NK-92 (cell line): ENCODE measurements around the gene KCNJ8.

Experiments used
- DNase-seq: peaks from one replicate; lab custom pipeline; 2025; ENCODE audit not compliant: unreplicated experiment; lab: John Stamatoyannopoulos, UW

The KCNJ8 gene

DNA sequence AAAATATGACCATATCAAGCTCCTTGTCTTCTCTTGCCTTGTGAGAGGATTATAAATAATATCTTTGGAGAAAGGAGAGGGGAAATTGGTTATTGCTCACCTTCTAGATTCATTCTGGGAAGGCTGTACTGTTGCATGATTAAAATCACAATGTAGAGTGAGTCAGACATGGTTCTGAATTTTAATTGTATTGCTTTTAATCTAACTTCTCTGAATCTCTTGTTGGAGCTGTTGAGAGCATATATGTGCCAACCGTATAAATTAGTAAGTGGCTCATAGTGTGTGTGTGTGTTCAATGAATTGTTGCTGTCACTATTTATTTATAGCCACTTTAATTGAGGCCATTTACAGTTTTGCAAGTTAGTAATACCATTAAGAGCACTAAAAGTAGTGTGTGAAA is 56.1 kb downstream of the KCNJ8 start:
- no peak for DNase-seq

DNA sequence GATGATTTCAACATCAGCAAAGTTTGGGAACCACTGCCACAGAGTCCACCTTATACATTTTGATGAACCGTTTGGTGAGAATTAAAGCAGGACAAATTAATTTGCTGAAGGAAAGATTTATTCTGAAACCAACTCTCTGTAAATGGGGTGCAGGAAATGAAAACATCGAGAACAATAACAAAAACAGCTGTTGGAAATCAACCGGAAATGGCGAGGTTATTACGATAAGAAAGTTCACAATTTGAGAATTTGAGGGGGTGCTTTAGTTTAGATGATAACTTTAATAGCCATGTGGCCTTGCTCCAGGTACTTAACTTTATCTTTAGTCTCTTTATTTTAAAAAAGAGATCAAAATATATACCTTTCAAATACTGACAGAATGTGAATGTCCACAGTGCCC is 56.7 kb downstream of the KCNJ8 start:
- DNase-seq = no peak

DNA sequence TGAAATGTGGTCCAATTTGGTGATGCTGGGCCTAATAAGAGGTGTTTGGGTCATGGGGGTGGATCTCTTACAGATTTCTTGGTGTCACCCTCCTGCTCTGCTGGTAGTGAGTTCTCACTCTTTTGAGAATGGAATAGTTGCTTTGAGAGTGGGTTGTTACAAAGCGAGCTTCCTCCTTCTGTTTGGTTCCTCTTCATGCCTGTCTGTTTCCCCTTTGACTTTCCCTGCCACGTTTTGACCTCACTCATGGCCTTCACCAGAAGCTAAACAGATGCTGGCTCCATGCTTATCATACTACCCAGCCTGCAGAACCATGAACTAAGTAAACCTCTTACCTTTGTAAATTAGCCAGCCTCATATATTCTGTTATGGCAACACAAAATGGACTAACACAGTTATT is 59.1 kb downstream of the KCNJ8 start:
- no peak for DNase-seq
